Neural cell (in vitro differentiated cells): ENCODE data around the gene MYOD1. TPM values are rescaled to one million over a fixed set of nuclear protein-coding genes. Genes with fewer than 3 reads are reported as not detected.
A peak's percentile ranks its signal among the peaks of the same experiment; 100 is the strongest.

Experiments used
- H2AFZ ChIP-seq: fragments of 200-600, 300-800 bp; sonication (generic), shearing (Covaris generic); 2 replicates; pipeline ENCODE4 v1.6.0; 2014; ENCODE audit warnings: low read depth, mild to moderate bottlenecking, antibody characterized with exemption, low read length, moderate library complexity
- H3F3A ChIP-seq: fragments of 200-600 bp; shearing (Covaris generic); 2 replicates; pipeline ENCODE4 v1.6.1; 2016; ENCODE audit warnings: mild to moderate bottlenecking, moderate library complexity, mixed read lengths, antibody characterized with exemption, low read length; ENCODE audit not compliant: insufficient read depth, poor library complexity, severe bottlenecking
- H3K27ac ChIP-seq: fragments of 200-600, 300-800 bp; sonication (generic), shearing (Covaris generic); 2 replicates; pipeline ENCODE4 v1.5.1; 2014; ENCODE audit warnings: mild to moderate bottlenecking, low read length, moderate library complexity
- H3K27me3 ChIP-seq: fragments of 300-800, 200-600 bp; sonication (generic), shearing (Covaris generic); 2 replicates; pipeline ENCODE4 v1.6.0; 2014; ENCODE audit warnings: mild to moderate bottlenecking, low read depth, low read length, moderate library complexity; ENCODE audit not compliant: insufficient read depth
- H3K36me3 ChIP-seq: fragments of 300-800, 200-600 bp; sonication (generic), shearing (Covaris generic); 2 replicates; pipeline ENCODE4 v1.5.1; 2014; ENCODE audit warnings: mild to moderate bottlenecking, antibody characterized with exemption, low read length, moderate library complexity; ENCODE audit not compliant: insufficient read depth
- H3K4me2 ChIP-seq: fragments of 300-800, 200-600 bp; sonication (generic), shearing (Covaris generic); 2 replicates; pipeline ENCODE4 v1.6.0; 2014; ENCODE audit warnings: mild to moderate bottlenecking, low read length
- H3K4me3 ChIP-seq: fragments of 300-800, 200-600 bp; sonication (generic), shearing (Covaris generic); 2 replicates; pipeline ENCODE4 v1.5.1; 2014; ENCODE audit warnings: mild to moderate bottlenecking, low read length, moderate library complexity
- H3K79me2 ChIP-seq: fragments of 200-600 bp; shearing (Covaris generic); replicated peaks from 2 replicates; pipeline ENCODE4 v1.6.0; 2014; ENCODE audit warnings: mild to moderate bottlenecking, low read length, moderate library complexity; ENCODE audit not compliant: insufficient read depth
- H3K9ac ChIP-seq: fragments of 300-800, 200-600 bp; sonication (generic), shearing (Covaris generic); 2 replicates; pipeline ENCODE4 v1.6.1; 2016; ENCODE audit warnings: mild to moderate bottlenecking, low read length, mixed read lengths
- H3K9me2 ChIP-seq: fragments of 200-600 bp; shearing (Covaris generic); 2 replicates; pipeline ENCODE4 v1.6.1; 2016; ENCODE audit warnings: mild to moderate bottlenecking, low read length, mixed read lengths; ENCODE audit not compliant: insufficient read depth
- H3K9me3 ChIP-seq: fragments of 200-600, 300-800 bp; sonication (generic), shearing (Covaris generic); 2 replicates; pipeline ENCODE4 v1.6.1; 2016; ENCODE audit warnings: mild to moderate bottlenecking, mixed run types, low read length, moderate library complexity, mixed read lengths
- H4K20me1 ChIP-seq: fragments of 200-600 bp; shearing (Covaris generic); 2 replicates; pipeline ENCODE4 v1.6.1; 2016; ENCODE audit warnings: mild to moderate bottlenecking, mixed run types; ENCODE audit not compliant: insufficient read depth
- EP300 ChIP-seq: fragments of 450-650 bp; conservative IDR thresholded peaks from 2 replicates; pipeline ENCODE4 v1.6.1; 2014; ENCODE audit warnings: antibody characterized with exemption, mild to moderate bottlenecking, moderate library complexity; ENCODE audit not compliant: poor library complexity, severe bottlenecking
- EZH2 ChIP-seq: fragments of 200-600, 300-800 bp; shearing (Covaris generic), sonication (generic); IDR thresholded peaks from 2 replicates; pipeline ENCODE4 v1.6.1; 2014; ENCODE audit warnings: antibody characterized with exemption, low read length, borderline replicate concordance, mild to moderate bottlenecking; ENCODE audit not compliant: insufficient read depth, poor library complexity, severe bottlenecking
- MXI1 ChIP-seq: fragments of 450-650 bp; conservative IDR thresholded peaks from 2 replicates; pipeline ENCODE4 v1.6.1; 2014; ENCODE audit warnings: antibody characterized with exemption, mild to moderate bottlenecking; ENCODE audit not compliant: poor library complexity, severe bottlenecking
- POLR2AphosphoS5 ChIP-seq: IDR thresholded peaks from 2 replicates; pipeline ENCODE4 v1.6.1; 2012
- RAD21 ChIP-seq: fragments of 450-650 bp; conservative IDR thresholded peaks from 2 replicates; pipeline ENCODE4 v1.6.1; 2014; ENCODE audit warnings: antibody characterized with exemption, mild to moderate bottlenecking, moderate library complexity
- SMC3 ChIP-seq: fragments of 450-650 bp; conservative IDR thresholded peaks from 2 replicates; pipeline ENCODE4 v1.6.1; 2014; ENCODE audit warnings: antibody characterized with exemption, mild to moderate bottlenecking, moderate library complexity; ENCODE audit not compliant: poor library complexity
- TAF1 ChIP-seq: IDR thresholded peaks from 2 replicates; pipeline ENCODE4 v1.6.1; 2012; ENCODE audit warnings: low read depth
- polyA plus RNA-seq: library from polyadenylated mRNA; depleted of rRNA; stranded (reverse); fragments of >200 nt; gene quantifications from 2 replicates; pipeline ENCODE4 v1.2.3, GENCODE V29; 2014
- TF ChIP-seq, protein P1 (sequence below): IDR thresholded peaks from 2 replicates; pipeline ENCODE4 v1.6.1; 2012; ENCODE audit warnings: borderline replicate concordance

The MYOD1 gene
- polyA plus RNA-seq, 1 donor from 2014 or later: not detected

DNA sequence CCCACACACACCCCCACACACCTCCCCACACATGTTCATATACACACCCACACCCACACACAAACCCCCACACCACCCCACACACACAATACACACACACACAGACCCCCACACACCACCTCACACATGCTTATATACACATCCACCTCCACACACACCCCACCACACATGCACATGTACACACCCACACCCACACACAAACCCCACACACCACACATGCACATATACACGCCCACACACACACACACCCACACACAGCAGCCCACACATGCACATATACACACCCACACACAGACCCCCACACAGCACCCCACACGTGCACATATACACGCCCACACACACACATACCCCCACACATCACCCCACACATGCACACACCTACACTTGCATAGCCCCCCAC, 44.3 kb downstream of the MYOD1 start:
- Histone ChIP-seq H4K20me1 (no peaks in the 10 kb centered on the region), H3K9me3 (peaks cover 5% of the 10 kb centered on the region), H2AFZ (no peak overlapping the region), H3K9ac (no peak overlapping the region), H3K9me2 (no peaks in the 10 kb centered on the region), H3K27ac (no peak overlapping the region), H3K27me3 (no peaks in the 10 kb centered on the region), H3K4me3 (no peak overlapping the region), H3K36me3 (no peaks in the 10 kb centered on the region), H3K4me2 (no peak overlapping the region), H3F3A (no peaks in the 10 kb centered on the region), H3K79me2 (peaks cover 22% of the 10 kb centered on the region)
- TF ChIP-seq MXI1 (no peak), TAF1 (no peak), POLR2AphosphoS5 (no peak)

DNA sequence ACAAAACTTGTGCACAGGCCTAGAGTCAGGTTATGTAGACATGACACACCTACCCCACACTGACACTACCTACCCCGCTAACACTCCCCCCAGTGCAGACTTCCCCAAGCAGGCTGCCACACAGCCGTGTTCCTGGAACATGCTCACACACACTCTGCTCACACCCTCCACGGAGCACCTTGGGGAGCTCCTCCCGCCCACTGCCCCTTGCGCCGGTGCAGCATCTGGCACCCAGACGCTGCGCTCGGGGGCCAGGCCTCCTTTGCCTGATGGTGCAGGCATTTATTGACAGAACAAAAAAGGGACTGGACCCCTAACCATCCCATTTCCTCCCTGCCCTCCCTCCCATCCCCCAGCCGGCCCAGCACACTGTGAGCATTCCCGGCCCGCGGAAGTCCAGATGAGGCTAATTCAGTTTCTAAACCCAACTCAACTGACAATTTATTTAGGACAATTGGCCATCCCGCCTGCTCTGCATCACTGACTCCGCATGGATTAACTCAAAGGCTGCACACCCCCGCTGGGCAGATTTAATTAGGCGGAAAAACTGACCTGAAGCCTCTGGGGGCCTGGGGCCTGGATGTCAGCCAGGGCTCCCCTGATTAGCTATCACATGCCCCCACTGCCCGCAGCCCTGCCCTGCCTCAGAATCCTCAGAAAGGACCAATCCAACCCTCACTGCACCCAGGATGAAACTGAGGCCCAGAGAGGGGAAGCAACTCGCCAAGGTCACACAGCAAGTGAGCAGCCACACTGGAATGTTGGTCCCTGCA, 45.3 kb downstream of the MYOD1 start:
- Histone ChIP-seq H3K4me2 (peak overlapping the region; percentile 93), H3K36me3 (no peaks in the 10 kb centered on the region), H3K27ac (peak overlapping the region; percentile 83), H3K9ac (peak overlapping the region; percentile 26), H3F3A (no peaks in the 10 kb centered on the region), H3K27me3 (no peaks in the 10 kb centered on the region), H2AFZ (no peak overlapping the region), H3K9me3 (no peaks in the 10 kb centered on the region), H3K9me2 (no peaks in the 10 kb centered on the region), H3K4me3 (peak overlapping the region; percentile 63), H3K79me2 (peaks cover 22% of the 10 kb centered on the region), H4K20me1 (no peaks in the 10 kb centered on the region)
- no peak for TF ChIP-seq SMC3
- TF ChIP-seq MXI1: no peak
- no peak for TF ChIP-seq RAD21
- TF ChIP-seq EP300: no peak
- TF ChIP-seq EZH2: no peak
- TF ChIP-seq, protein P1, sequence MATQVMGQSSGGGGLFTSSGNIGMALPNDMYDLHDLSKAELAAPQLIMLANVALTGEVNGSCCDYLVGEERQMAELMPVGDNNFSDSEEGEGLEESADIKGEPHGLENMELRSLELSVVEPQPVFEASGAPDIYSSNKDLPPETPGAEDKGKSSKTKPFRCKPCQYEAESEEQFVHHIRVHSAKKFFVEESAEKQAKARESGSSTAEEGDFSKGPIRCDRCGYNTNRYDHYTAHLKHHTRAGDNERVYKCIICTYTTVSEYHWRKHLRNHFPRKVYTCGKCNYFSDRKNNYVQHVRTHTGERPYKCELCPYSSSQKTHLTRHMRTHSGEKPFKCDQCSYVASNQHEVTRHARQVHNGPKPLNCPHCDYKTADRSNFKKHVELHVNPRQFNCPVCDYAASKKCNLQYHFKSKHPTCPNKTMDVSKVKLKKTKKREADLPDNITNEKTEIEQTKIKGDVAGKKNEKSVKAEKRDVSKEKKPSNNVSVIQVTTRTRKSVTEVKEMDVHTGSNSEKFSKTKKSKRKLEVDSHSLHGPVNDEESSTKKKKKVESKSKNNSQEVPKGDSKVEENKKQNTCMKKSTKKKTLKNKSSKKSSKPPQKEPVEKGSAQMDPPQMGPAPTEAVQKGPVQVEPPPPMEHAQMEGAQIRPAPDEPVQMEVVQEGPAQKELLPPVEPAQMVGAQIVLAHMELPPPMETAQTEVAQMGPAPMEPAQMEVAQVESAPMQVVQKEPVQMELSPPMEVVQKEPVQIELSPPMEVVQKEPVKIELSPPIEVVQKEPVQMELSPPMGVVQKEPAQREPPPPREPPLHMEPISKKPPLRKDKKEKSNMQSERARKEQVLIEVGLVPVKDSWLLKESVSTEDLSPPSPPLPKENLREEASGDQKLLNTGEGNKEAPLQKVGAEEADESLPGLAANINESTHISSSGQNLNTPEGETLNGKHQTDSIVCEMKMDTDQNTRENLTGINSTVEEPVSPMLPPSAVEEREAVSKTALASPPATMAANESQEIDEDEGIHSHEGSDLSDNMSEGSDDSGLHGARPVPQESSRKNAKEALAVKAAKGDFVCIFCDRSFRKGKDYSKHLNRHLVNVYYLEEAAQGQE: no peak

DNA sequence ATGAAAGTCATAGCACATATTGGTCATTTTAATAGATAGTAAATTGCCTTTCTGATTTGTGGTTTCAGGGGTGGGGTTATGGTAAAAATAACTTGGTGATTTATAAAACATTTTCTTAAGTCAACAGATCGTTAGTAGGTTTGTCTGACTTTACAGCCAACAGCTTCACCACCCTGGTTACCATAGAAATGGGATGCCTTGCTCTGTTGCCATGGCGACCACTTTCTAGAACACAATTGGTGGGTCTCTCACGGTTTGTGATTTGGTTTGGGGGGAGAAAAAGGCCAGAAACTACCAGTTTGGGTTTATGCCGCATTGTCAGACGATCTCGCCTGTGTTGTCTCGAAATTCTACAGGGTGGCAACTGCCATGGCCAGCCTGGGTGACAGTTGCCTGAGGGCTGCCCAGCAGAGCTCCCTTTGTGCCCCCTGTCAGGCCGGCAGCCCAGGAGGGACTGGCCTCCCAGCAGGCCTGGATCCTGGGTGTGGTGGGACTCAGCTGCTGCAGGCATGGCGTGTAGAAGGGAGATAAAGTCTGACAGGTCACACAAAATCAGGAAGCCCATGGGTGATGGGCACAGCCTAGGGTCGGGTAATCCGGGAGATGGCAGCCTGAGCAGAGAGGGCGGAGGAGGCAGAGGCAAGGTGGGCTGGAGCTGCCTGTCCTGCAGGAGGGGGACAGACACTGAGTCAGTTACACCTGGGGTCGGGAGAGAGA, 46.1 kb downstream of the MYOD1 start:
- Histone ChIP-seq H3K79me2 (peaks cover 22% of the 10 kb centered on the region), H3K4me3 (peak overlapping the region; percentile 63), H4K20me1 (no peaks in the 10 kb centered on the region), H3F3A (no peaks in the 10 kb centered on the region), H3K27ac (peak overlapping the region; percentile 83), H3K9me2 (no peaks in the 10 kb centered on the region), H3K27me3 (no peaks in the 10 kb centered on the region), H3K36me3 (no peaks in the 10 kb centered on the region), H3K9me3 (no peaks in the 10 kb centered on the region), H3K9ac (peak overlapping the region; percentile 68), H3K4me2 (peak overlapping the region; percentile 93), H2AFZ (peak overlapping the region; percentile 29)
- TF ChIP-seq EZH2: no peak
- TF ChIP-seq EP300: peak; percentile 42
- TF ChIP-seq POLR2AphosphoS5: peak; percentile 6
- peak; percentile 18 for TF ChIP-seq SMC3
